OCI-LY3 (cell line): ENCODE data around the gene HIGD2A.
A peak's percentile ranks its signal among the peaks of the same experiment; 100 is the strongest.

ENCODE experiments used
- EZH2phosphoT487 ChIP-seq: fragments of 200-600 bp; shearing (Covaris generic); IDR thresholded peaks from 2 replicates; pipeline ENCODE4 v1.6.1; 2018; ENCODE audit warnings: antibody characterized with exemption, mixed run types, low read depth
- TF ChIP-seq, protein P1 (sequence below): fragments of 200-600, 300-600 bp; sonication (generic); IDR thresholded peaks from 2 replicates; pipeline ENCODE4 v1.5.1; 2014; ENCODE audit warnings: antibody characterized with exemption, low read length, low read depth

- TF ChIP-seq, protein P1, sequence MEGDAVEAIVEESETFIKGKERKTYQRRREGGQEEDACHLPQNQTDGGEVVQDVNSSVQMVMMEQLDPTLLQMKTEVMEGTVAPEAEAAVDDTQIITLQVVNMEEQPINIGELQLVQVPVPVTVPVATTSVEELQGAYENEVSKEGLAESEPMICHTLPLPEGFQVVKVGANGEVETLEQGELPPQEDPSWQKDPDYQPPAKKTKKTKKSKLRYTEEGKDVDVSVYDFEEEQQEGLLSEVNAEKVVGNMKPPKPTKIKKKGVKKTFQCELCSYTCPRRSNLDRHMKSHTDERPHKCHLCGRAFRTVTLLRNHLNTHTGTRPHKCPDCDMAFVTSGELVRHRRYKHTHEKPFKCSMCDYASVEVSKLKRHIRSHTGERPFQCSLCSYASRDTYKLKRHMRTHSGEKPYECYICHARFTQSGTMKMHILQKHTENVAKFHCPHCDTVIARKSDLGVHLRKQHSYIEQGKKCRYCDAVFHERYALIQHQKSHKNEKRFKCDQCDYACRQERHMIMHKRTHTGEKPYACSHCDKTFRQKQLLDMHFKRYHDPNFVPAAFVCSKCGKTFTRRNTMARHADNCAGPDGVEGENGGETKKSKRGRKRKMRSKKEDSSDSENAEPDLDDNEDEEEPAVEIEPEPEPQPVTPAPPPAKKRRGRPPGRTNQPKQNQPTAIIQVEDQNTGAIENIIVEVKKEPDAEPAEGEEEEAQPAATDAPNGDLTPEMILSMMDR: peak; percentile 38; the same call in 1 of the 2 replicates
- no peak for TF ChIP-seq EZH2phosphoT487
These were observed 26.9 kb upstream of the HIGD2A start, which contains the start of gene KIAA1191 for GRCh38 chr5:176361437-176362232.
